Esophagus squamous epithelium (tissue), 5 donors: ENCODE data around the gene STXBP4. TPM values are rescaled to one million over a fixed set of nuclear protein-coding genes. Genes with fewer than 3 reads are reported as not detected.

Experiments
- DNase-seq: peaks from one replicate; lab custom pipeline; 2025; lab: John Stamatoyannopoulos, UW
- H3K27ac ChIP-seq, 4 donors: fragments of 200-600 bp; sonication (generic); one replicate each; pipeline ENCODE4 v1.5.1; 2016 to 2019; ENCODE audit warnings: mild to moderate bottlenecking in 1 of 4
- H3K27me3 ChIP-seq, 4 donors: fragments of 200-600 bp; sonication (generic); 1 replicate in 3 of 4; 2 replicates in 1 of 4; pipeline versions ENCODE4 v1.5.1 to v1.6.0; 2017 to 2021; ENCODE audit warnings: antibody characterized with exemption in 1 of 4
- H3K36me3 ChIP-seq, 3 donors: fragments of 200-600 bp; sonication (generic); one replicate each; pipeline ENCODE4 v1.5.1; 2016 to 2019
- H3K4me1 ChIP-seq, 3 donors: fragments of 200-600 bp; sonication (generic); one replicate each; pipeline ENCODE4 v1.5.1; 2017 to 2019
- H3K4me3 ChIP-seq, 4 donors: fragments of 200-600 bp; sonication (generic); 1 replicate in 3 of 4; 2 replicates in 1 of 4; pipeline ENCODE4 v1.5.1; 2016 to 2019; ENCODE audit warnings: mild to moderate bottlenecking in 2 of 4, moderate library complexity in 1 of 4
- H3K9me3 ChIP-seq, 3 donors: fragments of 200-600 bp; sonication (generic); one replicate each; pipeline ENCODE4 v1.5.1; 2016 to 2019
- POLR2A ChIP-seq, 4 donors: fragments of 450-650 bp; IDR thresholded peaks; one replicate each; pipeline ENCODE4 v1.6.1; 2017; ENCODE audit warnings: antibody characterized with exemption in 4 of 4, mild to moderate bottlenecking in 4 of 4, moderate library complexity in 3 of 4
- WGBS, 2 donors: methylation state at CpG; one replicate each; pipeline ENCODE4 v1.1.5; 2018; 5-methylcytosine and 5-hydroxymethylcytosine counted together
- intact Hi-C: fragments of 100-400 bp; cut with DNase I; formaldehyde crosslinking; loops from one replicate; pipeline ENCODE4 v1.15.0; 2022
- total RNA-seq, 4 donors: library from RNA; depleted of rRNA; stranded (reverse); fragments of >200 nt; gene quantifications; one replicate each; pipeline ENCODE4 v1.1.0, GENCODE V29; 2016
- TF ChIP-seq, protein P1 (sequence below), 6 experiments: fragments of 450-650 bp in 4 of 6; fragments of 200-600 bp in 2 of 6; sonication (generic) in 2 of 6; IDR thresholded peaks; one replicate each; pipeline ENCODE4 v1.5.1; 2016 to 2019; ENCODE audit warnings: antibody characterized with exemption in 6 of 6, mild to moderate bottlenecking in 4 of 6, moderate library complexity in 4 of 6
- donor health status: DM: yes; HTN: yes; CAD: no.

The STXBP4 gene
- total RNA-seq, 4 donors from 2014 or later, result 0.61 to 23.5 (median 13.3) TPM

DNA sequence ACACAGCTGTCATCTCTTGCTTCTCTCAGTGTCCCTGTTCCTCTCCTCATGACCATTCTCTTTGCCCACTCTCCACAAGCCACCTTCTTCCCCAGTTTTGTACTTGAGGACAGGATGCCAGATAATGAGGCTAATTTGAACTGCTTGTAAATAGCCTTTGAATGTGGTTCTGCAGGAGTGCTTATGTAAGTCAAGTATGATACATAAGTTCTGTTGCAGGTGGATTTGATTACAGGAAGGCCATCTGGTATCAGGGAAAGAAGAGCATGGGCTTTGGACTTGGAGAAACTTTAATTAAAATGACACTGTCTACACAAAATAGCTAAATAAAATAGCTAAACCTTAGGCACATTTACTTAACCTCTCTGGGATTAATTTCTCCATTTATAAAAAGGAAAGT, 176.0 kb downstream of the STXBP4 start:
- intact Hi-C loops, result no loop called here
- Histone ChIP-seq H3K27me3 (no peaks in the 10 kb centered on the region), H3K9me3 (no peaks in the 10 kb centered on the region), H3K4me1 (no peaks in the 10 kb centered on the region), H3K4me3 (no peak overlapping the region), H3K27ac (no peak overlapping the region), H3K36me3 (no peaks in the 10 kb centered on the region)
- DNase-seq, result no peak
- TF ChIP-seq, protein P1, sequence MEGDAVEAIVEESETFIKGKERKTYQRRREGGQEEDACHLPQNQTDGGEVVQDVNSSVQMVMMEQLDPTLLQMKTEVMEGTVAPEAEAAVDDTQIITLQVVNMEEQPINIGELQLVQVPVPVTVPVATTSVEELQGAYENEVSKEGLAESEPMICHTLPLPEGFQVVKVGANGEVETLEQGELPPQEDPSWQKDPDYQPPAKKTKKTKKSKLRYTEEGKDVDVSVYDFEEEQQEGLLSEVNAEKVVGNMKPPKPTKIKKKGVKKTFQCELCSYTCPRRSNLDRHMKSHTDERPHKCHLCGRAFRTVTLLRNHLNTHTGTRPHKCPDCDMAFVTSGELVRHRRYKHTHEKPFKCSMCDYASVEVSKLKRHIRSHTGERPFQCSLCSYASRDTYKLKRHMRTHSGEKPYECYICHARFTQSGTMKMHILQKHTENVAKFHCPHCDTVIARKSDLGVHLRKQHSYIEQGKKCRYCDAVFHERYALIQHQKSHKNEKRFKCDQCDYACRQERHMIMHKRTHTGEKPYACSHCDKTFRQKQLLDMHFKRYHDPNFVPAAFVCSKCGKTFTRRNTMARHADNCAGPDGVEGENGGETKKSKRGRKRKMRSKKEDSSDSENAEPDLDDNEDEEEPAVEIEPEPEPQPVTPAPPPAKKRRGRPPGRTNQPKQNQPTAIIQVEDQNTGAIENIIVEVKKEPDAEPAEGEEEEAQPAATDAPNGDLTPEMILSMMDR (IDR thresholded peaks at IDR 0.05), result no peak
- no peak for TF ChIP-seq POLR2A (IDR thresholded peaks at IDR 0.05)

DNA sequence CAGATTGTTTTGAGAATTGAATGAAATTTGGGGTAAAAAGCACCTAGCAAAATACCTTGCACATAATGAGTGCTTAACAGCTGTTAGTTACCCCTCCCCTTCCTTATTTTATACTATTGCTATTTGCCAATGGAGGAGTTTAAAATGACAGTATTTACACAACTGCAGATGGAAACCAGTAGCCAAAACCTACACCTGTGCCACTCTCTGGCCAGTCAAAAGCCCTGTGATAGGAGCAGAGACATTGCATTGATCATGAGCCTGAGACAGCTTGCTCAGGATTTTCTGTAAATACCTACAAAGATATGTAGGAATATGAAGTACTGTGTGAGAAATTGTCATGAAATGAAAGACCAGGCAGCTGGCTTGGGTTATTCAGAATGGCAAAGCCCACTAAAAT, 180.9 kb downstream of the STXBP4 start:
- intact Hi-C loops, result no loop called here
- H3K9me3 ChIP-seq, result no peaks in the 10 kb centered on the region
- no peaks in the 10 kb centered on the region for H3K4me1 ChIP-seq
- H3K27ac ChIP-seq, result no peak overlapping the region
- TF ChIP-seq POLR2A (IDR thresholded peaks at IDR 0.05), result no peak
- TF ChIP-seq, protein P1 (IDR thresholded peaks at IDR 0.05), result no peak
- no peak for DNase-seq
- H3K4me3 ChIP-seq, result no peak overlapping the region
- no peaks in the 10 kb centered on the region for H3K36me3 ChIP-seq
- H3K27me3 ChIP-seq, result no peaks in the 10 kb centered on the region

DNA sequence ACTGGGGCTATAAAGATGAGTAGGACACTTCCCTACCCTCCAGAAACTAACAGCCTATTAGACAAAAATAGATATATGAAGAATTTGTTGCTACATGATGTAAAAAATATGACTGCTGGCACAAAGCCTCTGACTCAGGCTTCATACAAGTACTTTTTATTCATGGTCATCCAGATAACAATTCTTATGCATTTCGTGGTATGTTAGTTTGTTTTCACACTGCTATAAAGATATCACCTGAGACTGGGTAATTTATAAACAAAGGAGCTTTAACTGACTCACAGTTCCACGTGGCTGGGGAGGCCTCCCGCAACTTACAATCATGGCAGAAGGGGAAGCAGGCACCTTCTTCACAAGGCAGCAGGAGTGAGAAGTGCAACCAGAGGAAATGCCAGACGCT, 183.7 kb downstream of the STXBP4 start:
- 65 to 68% methylated on average over 4 of the region's 4 CpGs for WGBS, 2 donors
- no peak overlapping the region for H3K27ac ChIP-seq
- no peak for TF ChIP-seq POLR2A (IDR thresholded peaks at IDR 0.05)
- TF ChIP-seq, protein P1 (IDR thresholded peaks at IDR 0.05), result no peak
- no peak for DNase-seq
- no peak overlapping the region for H3K4me3 ChIP-seq
- H3K9me3 ChIP-seq, result no peaks in the 10 kb centered on the region
- H3K4me1 ChIP-seq, result no peaks in the 10 kb centered on the region
- intact Hi-C loops, result no loop called here
- H3K27me3 ChIP-seq, result no peaks in the 10 kb centered on the region
- H3K36me3 ChIP-seq, result no peaks in the 10 kb centered on the region

DNA sequence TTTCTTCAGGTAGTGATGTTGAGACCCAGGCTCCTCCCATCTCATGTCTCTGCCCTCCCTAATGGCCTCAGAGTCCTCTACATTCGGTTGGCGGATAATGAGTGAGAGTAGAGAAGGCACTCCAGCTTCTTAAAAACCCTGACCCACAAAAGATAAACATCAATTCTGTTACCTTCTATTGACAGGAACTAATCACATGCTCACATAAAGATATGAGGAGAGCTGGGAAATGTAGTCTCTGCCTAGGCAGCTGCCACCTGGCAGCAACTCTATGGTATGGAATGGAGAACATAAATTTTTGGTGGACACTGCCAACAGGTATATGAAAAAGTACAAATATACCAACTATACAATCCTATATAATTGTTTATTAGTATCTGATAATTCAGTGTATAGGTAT, 185.5 kb downstream of the STXBP4 start:
- intact Hi-C loops, result no loop called here
- no peak overlapping the region for H3K4me3 ChIP-seq
- TF ChIP-seq, protein P1 (IDR thresholded peaks at IDR 0.05), result no peak
- no peak for TF ChIP-seq POLR2A (IDR thresholded peaks at IDR 0.05)
- H3K36me3 ChIP-seq, result no peaks in the 10 kb centered on the region
- H3K27ac ChIP-seq, result no peak overlapping the region
- WGBS, 2 donors, result 79 to 100% methylated on average over 2 of the region's 2 CpGs
- no peaks in the 10 kb centered on the region for H3K27me3 ChIP-seq
- no peaks in the 10 kb centered on the region for H3K9me3 ChIP-seq
- no peaks in the 10 kb centered on the region for H3K4me1 ChIP-seq
- DNase-seq, result no peak

DNA sequence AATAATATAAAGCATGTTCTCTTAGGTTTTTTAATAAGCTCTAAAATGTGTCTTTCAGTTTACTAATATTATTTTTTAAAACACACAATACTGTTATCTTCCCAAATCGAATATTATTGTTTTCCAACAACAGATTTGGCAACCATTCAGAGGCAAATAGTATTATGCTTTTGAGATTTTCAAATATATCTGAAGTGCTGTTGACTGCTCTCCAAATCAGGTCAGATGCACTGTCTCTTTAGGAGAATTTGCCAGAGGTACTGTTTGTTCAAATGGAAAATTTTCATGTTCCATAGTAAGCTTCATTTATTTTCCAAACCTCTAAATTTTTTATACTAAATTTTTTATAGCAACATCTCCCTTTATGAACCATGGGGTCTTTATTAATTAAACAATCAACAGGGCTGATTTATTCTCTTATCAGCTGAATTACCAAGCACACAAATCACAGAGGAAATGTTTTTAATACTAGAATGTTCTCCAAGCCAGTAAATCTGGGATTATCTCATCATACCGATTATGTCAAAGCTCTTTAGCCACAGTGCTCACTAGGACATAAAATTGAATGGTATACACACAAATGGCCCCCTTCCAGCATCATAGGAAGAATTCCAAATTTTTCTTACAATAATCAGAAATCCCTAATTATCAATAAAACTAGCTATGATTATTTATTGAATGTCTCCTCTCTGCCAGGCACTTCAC, 187.4 kb downstream of the STXBP4 start:
- TF ChIP-seq POLR2A (IDR thresholded peaks at IDR 0.05), result no peak
- TF ChIP-seq, protein P1 (IDR thresholded peaks at IDR 0.05), result no peak
- WGBS, 2 donors, result 48 to 74% methylated on average over 2 of the region's 2 CpGs
- no peaks in the 10 kb centered on the region for H3K9me3 ChIP-seq
- H3K27me3 ChIP-seq, result no peaks in the 10 kb centered on the region
- peaks cover 0 to 5% (median 0%) of the 10 kb centered on the region in 3 donors for H3K36me3 ChIP-seq
- no peak for DNase-seq
- H3K4me1 ChIP-seq, result no peaks in the 10 kb centered on the region
- no peak overlapping the region for H3K27ac ChIP-seq
- H3K4me3 ChIP-seq, result no peak overlapping the region
- intact Hi-C loops, result no loop called here
